NCI-H187 treated with DMSO at 0.1 percent for 48 hours (cell line): ENCODE data around the gene PLGRKT.

Experiments used
- DNase-seq: peaks from one replicate; lab custom pipeline; 2025; lab: John Stamatoyannopoulos, UW

PLGRKT gene

GRCh38 chr9:5310851-5311250 is 126.9 kb downstream of the PLGRKT start:
- no peak for DNase-seq
